Suprapubic skin (tissue), 4 donors: ENCODE data around the gene RBM14.

Experiments used
- POLR2A ChIP-seq, 2 donors: fragments of 450-650 bp; IDR thresholded peaks; one replicate each; pipeline ENCODE4 v1.6.1; 2017; ENCODE audit warnings: antibody characterized with exemption in 2 of 2, mild to moderate bottlenecking in 2 of 2, moderate library complexity in 2 of 2
- POLR2AphosphoS5 ChIP-seq, 3 donors: sonication (generic); formaldehyde crosslinking; IDR thresholded peaks; one replicate each; pipeline ENCODE4 v1.6.1; 2017; ENCODE audit warnings: antibody characterized with exemption in 3 of 3
- TF ChIP-seq, protein P1 (sequence below), 2 donors: fragments of 200-600 bp in 1 of 2; fragments of 450-650 bp in 1 of 2; sonication (generic) in 1 of 2; IDR thresholded peaks; one replicate each; pipeline ENCODE4 v1.5.1; 2016 to 2019; ENCODE audit warnings: antibody characterized with exemption in 2 of 2, mild to moderate bottlenecking in 1 of 2, moderate library complexity in 1 of 2

- TF ChIP-seq, protein P1, sequence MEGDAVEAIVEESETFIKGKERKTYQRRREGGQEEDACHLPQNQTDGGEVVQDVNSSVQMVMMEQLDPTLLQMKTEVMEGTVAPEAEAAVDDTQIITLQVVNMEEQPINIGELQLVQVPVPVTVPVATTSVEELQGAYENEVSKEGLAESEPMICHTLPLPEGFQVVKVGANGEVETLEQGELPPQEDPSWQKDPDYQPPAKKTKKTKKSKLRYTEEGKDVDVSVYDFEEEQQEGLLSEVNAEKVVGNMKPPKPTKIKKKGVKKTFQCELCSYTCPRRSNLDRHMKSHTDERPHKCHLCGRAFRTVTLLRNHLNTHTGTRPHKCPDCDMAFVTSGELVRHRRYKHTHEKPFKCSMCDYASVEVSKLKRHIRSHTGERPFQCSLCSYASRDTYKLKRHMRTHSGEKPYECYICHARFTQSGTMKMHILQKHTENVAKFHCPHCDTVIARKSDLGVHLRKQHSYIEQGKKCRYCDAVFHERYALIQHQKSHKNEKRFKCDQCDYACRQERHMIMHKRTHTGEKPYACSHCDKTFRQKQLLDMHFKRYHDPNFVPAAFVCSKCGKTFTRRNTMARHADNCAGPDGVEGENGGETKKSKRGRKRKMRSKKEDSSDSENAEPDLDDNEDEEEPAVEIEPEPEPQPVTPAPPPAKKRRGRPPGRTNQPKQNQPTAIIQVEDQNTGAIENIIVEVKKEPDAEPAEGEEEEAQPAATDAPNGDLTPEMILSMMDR (IDR thresholded peaks at IDR 0.05), result no peak
- TF ChIP-seq POLR2AphosphoS5 (IDR thresholded peaks at IDR 0.05), result no peak
- TF ChIP-seq POLR2A (IDR thresholded peaks at IDR 0.05), result no peak
Measured at GRCh38 chr11:66652651-66653050, 36.2 kb downstream of the RBM14 start.
